SW480 (cell line): ENCODE data around the gene STX1A.
A peak's percentile ranks its signal among the peaks of the same experiment; 100 is the strongest.
"Not testable (repeated sequence)": the region's sequence is repeated elsewhere in the genome, so short reads cannot be mapped to it uniquely, and the experiment has no call there.

ENCODE experiments used
- DNase-seq: peaks from one replicate; pipeline ENCODE4 v3.0.0-alpha.2; 2016; ENCODE audit warnings: low spot score

Gene STX1A

DNA sequence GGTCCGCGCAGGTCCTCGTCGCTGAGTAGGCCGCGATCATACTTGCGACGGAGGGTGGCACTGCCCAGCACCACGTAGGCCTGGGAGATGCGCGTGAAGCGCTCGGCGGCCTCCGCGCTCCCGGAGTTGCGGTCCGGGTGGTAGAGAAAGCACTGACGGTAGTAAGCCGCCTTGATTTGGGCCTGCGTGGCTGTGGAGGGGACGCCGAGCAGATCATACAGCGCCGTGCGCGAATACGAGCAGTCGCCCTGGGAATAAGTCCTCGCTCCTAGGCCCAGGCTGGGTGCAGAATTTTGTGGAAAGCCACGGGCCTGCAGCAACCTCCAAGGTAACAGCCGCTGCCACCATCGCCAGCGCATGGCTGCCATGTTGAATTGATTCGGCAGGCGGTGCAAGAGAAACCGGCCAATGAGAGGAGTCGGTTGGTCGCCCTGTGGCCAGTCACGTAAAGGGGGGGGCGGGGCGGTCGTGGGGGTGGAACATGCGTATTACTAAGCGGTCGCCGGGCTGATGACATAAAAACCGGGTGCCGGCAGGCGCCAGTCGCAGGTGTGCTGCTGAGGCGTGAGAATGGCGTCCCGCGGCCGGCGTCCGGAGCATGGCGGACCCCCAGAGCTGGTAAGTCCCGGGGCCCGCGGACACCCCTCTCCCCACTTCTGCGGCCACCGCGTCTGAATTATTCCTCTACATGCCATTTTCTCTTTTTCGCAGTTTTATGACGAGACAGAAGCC, 36.2 kb downstream of the STX1A start, which contains the start of the genes BUD23 and DNAJC30:
Gene BUD23, plus strand, starts transcription at position 542 of the 732 bp plus-strand sequence. Its CDS starts 29 bp downstream, at position 571.
Gene DNAJC30, minus strand, starts transcription at position 398 of the 732 bp plus-strand sequence. Its CDS starts 30 bp downstream, at position 368.
- peak; percentile 99 for DNase-seq

DNA sequence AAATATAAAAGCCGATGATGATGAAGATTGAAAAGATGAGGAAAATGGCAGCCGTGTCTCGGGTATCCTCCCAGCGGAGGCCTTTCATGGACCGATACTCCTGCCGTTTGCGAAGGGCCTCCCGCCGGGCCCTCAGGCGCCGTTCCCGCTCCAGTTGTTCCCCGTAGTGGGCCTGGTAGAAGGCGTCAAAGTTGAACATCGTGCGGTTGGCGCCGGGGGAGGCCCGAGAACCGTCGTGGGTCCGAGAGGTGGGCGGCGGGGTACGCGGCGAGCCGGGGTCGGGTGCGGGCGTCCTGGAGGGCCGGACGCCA, 36.8 kb downstream of the STX1A start:
- DNase-seq = no peak

- no peak for DNase-seq
Observed at GRCh38 chr7:73681031-73681430, 38.4 kb downstream of the STX1A start.

DNA sequence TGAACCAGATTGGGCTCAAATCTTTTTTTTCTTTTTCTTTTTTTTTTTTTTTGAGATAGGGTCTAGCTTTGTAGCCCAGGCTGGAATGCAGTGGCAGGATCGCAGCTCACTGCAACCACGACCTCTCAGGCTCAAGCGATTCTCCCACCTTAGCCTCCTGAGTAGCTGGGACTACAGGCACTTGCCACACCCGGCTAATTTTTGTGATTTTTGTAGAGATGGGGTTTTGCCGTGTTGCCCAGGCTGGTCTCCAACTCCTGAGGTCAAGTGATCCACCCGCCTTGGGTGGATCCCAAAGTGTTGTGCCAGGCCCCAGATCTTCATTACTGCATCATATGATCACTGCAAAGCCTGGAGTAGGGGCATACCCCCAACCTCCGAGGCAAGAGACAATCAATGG, 39.0 kb downstream of the STX1A start:
- no peak for DNase-seq

DNA sequence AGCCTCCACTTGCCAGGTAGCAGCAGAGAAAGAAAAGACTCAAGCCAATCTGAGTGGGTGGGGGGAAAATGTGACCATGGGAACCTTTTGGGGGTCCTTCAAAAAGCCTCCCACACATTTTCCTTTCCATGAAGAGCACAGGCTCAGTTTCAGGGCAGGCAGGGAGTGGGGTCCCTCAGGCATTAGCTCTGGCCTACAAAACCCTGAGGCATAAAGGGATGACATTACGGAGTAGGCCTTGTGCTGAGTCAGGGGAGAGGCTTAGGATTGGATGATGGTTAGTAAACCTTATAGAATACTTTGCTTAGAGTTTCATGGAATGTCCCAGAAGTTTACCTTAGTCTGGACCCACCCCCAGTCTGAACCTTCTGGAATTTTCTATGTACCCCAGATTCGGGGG, 39.8 kb downstream of the STX1A start:
- DNase-seq = no peak

DNA sequence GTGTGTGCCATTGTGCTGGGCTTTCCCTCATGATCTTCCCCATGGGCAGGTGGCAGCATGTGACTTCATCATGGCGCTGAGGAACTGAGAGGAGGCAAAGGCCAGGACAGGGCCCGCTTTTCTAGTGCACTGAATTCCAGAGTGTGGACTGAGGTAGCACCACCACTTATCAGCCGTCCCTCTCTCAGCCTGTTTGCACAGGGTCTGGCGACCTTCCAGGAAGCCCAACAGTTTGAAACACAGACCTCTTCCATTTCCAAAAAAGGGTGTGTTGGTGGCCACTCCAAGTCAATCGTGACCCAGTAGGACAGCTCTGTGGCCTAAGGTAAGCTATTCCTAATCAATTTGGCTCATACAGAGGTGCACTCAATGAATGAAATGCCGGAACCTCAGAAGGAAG, 40.6 kb downstream of the STX1A start:
- DNase-seq = no peak

DNA sequence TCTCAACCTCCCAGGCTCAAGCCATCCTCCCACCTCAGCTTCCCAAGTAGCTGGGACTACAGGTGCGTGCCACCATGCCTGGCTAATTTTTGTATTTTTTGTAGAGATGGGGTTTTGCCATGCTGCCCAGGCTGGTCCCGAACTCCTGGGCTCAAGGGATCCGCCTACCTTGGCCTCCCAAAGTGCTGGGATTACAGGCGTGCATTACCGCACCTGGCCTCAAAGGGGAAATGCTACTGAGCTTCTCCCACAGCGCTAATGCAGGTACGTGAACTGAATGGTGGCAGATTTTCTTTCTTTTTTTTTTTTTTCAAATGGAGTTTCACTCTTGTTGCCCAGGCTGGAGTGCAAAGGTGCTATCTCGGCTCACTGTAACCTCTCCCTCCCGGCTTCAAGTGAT, 43.4 kb downstream of the STX1A start:
- DNase-seq = not testable (repeated sequence)

- no peak for DNase-seq
Observed at GRCh38 chr7:73674468-73675124, 44.9 kb downstream of the STX1A start.

- DNase-seq = no peak
Observed at GRCh38 chr7:73671857-73672445, 47.5 kb downstream of the STX1A start.

DNA sequence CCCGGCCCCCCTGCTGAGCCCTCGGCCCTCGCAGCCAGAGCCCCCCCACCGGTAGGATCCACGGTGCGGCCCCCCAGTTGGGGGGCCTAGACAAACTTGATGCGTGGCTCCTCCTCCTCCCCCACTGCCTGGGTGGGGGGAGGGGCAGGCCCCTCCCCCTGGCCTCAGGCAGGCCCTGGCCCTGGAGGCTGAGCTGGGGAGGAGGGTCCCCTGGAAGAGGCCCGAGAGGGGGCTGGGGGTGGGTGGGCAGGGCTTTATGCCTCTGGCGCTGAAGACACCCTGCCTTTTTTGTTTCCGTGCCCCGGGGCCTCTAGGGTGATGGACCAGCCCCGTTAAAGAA, 48.2 kb downstream of the STX1A start:
- no peak for DNase-seq

- DNase-seq = no peak
Observed at GRCh38 chr7:73669858-73670385, 49.5 kb downstream of the STX1A start.

DNA sequence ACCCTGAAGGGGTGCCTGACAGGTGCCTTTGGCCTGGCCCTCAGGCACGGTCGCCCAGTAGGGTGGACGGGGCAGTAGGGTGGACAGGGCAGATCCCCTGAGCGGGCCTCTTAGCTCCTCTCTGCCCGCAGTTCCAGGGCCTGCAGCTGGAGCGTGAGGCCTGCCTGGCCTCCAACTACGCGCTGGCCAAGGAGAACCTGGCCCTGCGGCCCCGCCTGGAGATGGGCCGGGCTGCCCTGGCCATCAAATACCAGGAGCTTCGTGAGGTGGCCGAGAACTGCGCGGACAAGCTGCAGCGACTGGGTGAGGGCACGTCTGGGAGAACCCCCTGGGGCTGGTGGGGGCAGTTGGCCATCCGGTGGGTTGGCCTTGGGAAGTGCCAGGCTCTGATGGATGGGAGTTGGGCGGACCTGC, 50.2 kb downstream of the STX1A start:
- no peak for DNase-seq

- no peak for DNase-seq
Observed at GRCh38 chr7:73668886-73669230, 50.6 kb downstream of the STX1A start.

- DNase-seq = no peak
Observed at GRCh38 chr7:73668103-73668885, 51.2 kb downstream of the STX1A start.

DNA sequence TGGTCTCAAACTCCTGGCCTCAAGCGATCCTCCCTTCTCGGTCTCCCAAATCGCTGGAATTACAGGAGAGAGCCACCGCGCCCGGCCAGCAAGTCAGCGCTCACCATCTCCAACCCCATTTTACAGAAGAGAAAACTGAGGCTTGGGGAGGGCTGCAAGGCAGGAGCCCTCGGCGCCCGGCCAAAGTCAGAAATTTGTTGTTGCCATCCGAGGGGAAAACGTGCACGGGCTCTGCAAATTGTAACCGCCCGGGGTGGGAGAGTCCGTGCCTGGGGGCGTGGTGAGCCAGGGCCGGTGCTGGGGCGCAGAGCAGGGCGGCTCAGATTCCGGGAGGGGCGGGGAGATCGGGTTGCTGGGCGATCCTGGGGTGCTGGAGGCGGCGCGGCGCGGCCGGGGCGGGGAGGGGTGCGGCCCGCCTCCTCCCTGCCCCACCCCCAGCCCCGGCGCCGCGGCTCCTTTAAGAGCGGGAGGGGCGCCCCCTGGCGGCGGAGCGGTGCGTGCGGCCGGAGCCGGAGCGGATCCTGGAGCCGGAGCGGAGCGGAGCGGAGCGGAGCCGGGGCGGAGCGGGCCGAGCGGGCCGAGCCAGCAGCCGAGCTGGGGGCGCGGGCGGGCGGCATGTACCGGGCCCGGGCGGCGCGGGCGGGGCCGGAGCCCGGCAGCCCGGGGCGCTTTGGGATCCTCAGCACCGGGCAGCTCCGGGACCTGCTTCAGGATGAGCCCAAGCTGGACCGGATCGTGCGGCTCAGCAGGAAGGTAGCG, 51.9 kb downstream of the STX1A start, which contains the start of gene VPS37D:
Gene VPS37D, plus strand, starts transcription at position 488 of the 759 bp plus-strand sequence. Its CDS starts 128 bp downstream, at position 616.
- peak; percentile 92 for DNase-seq

- DNase-seq = no peak
Observed at GRCh38 chr7:73663033-73663432, 56.4 kb downstream of the STX1A start.

GRCh38 chr7:73660594-73660993, 58.9 kb downstream of the STX1A start:
- DNase-seq = not testable (repeated sequence)

DNA sequence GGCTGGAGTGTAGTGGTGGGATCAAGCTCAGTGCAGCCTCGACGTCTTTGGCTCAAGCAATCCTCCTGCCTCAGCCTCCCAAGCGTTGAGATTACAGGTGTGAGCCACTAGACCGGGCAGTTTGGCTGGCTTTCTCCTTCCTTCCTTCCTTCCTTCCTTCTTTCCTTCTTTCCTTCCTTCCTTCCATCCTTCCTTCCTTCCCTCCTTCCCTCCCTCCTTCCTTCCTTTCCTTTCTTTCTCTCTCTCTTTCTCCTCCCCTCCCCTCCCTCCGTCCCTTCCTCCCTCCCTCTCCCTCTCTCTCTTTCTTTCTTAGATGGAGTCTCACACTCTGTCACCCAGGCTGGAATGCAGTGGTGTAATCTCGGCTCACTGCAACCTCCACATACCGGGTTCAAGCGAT, 59.5 kb downstream of the STX1A start:
- no peak for DNase-seq

DNA sequence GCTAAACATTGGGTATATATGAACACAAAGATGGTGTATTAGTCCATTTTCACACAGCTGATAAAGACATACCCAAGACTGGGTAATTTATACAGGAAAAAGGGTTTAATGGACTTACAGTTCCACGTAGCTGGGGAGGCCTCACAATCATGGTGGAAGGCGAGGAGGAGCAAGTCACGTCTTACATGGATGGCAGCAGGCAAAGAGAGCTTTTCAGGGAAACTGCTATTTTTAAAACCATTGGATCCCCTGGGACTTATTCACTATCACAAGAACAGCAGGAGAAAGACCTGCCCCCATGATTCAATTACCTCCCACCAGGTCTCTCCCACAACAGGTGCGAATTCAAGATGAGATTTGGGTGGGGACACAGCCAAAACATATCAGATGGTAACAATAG, 64.2 kb downstream of the STX1A start:
- not testable (repeated sequence) for DNase-seq

DNA sequence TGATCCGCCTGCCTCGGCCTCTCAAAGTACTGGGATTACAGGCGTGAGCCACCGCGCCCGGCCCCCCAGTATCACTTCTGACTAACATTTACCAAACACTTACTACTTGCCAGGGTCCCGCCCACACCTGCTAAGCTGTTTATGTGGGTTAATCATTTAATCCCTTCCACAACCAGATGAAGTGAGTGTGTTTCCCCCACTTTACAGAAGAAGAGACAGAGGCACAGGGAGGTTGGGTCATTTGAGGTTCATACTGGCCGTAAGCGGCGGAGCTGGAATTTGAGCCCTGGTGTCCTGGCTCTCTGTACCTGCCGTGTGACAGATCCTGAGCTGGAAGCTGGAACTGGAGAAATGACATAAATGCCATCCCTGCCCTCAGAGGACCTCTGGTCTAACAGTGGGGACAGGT, 66.9 kb downstream of the STX1A start:
- no peak for DNase-seq

GRCh38 chr7:73650524-73650923, 68.9 kb downstream of the STX1A start:
- DNase-seq = no peak

DNA sequence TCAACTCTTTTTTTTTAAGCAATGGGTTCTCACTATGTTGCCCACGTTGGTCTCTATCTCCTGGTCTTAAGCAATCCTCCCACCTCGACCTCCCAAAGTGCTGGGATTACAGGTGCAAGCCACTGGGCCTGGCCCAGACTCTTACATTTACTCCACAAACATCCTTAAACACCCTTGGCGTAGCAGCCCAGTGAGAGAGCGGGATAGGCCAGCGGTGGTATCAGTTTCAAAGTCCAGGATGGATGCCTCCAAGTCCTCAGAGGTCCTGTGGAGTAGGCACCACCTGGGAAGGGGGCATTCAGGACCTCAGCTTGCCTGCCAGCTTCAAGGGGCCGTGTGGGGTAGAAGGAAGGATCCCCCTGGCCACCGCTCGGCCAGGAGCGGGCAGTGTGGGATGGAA, 69.9 kb downstream of the STX1A start:
- DNase-seq = no peak
